ENCODE results near the gene MIDN.

Gene MIDN

GRCh38 chr19:1226522-1227303 lies 21.7 kb upstream of the MIDN start:
- TF ChIP-seq CTCF (IDR thresholded peaks at IDR 0.05; ENCODE audit: low read depth, low read length), result no peak
- no peak for DNase-seq (ENCODE audit: extremely low read depth, low read depth)

- TF ChIP-seq CTCF (IDR thresholded peaks at IDR 0.05; ENCODE audit: low read depth, low read length), result no peak
- no peak for DNase-seq (ENCODE audit: extremely low read depth, low read depth)
Measured at GRCh38 chr19:1227304-1228054, 20.9 kb upstream of the MIDN start.

- DNase-seq (ENCODE audit: extremely low read depth, low read depth), result no peak
- no peak for TF ChIP-seq CTCF (IDR thresholded peaks at IDR 0.05; ENCODE audit: low read depth, low read length)
Measured at GRCh38 chr19:1228161-1228957, 20.0 kb upstream of the MIDN start.

DNA sequence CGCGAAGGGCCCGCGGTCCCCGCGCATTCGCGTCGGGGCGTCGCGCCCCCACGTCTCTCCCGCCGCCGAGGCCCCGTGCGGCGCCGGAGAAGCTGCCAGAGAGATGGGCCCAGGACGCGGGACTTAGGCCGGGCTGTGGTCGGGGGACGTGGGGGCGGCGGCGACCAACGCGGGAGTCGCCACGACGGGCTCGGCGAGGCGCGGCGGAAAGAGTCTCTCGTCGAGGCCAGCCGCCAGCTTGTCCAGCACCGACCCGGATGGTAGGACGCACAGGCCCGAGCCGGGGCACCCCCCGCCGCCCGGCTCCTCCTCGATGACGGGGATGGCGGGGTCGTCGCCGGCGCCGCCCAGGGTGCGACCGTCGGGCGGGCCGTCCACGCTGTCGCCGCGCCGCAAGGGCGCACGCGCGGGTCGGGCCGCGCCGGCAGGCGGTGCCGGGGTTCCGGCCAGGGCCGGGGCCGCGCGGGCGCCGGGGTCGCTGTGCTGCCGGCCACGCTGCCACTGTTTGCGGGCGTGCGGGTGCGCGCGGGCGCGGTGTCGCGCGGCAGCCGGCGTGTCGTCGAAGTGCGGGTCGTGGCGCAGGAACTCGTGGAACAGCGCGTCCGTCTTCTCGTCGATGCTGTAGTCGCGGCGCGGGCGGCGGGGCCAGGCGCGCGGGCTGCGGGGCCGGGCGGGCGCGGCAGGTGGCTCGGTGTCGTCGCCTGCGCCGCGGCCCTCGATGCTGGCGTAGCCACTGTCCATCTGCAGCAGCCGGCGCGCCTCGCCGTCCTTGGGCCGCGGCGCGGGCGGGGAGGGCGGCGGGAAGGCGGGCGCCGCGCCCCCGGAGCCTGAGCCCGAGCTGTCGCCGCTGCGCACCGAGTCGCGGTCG lies 19.1 kb upstream of the MIDN start:
- TF ChIP-seq CTCF (IDR thresholded peaks at IDR 0.05; ENCODE audit: low read depth, low read length), result no peak
- DNase-seq (ENCODE audit: extremely low read depth, low read depth), result no peak

DNA sequence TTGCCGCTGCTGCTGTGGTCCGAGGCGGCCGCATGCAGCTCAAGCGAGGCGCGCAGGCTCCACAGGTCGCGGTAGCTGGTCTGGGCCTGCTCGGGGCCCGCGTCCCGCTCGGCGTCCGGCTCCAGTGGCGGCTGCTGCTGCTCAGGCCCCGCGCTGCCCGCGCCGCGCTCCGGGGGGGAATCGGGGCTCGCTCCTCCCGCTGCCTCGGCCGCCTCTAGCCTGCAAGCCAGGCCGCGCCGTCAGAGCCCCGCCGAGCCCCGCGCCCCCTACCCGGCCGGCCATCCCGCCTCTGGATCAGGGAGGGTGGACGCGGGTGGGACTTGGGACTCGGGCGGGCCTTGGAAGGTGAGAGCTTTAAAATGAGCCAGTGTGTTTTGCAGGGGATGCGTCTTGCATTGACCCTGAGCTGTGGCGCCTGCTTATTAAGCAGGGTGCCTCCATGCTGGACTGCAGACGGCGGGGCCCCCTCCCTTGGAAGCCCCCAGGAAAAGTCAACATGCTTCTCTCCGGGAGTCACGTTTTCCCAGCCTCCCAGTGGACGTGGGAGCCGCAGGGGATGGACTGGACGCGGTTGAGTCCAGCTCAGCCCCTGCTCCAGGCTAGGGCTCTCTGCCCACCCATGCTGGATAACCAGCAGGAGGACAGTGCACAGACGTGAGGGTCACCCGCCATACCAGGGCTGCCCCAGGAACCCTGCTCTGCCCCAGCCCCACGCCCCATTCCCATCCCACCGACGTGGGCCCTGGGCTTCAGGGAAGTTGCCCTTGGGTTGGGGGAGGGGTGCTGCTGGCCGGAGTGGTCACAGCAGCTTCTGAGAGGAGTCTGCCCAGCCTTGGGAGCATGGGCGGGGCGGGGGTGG lies 18.2 kb upstream of the MIDN start:
- TF ChIP-seq CTCF (IDR thresholded peaks at IDR 0.05; ENCODE audit: low read depth, low read length), result no peak

More for the DNA sequence above, 18.2 kb upstream of the MIDN start:
- no peak for DNase-seq (ENCODE audit: extremely low read depth, low read depth)

Measured in AG09319 (cell line).